Activated CD4-positive, alpha-beta T cell treated with anti-CD3 and anti-CD28 coated beads, Interleukin-2, amount 50 U/mL, for 24 hours (primary cell): ENCODE measurements around the gene AATF.

ENCODE experiments used
- DNase-seq, 2 donors: peaks; one replicate each; pipeline ENCODE4 v3.0.0-alpha.2; 2020; ENCODE audit warnings: low read depth in 1 of 2, low spot score in 1 of 2

The AATF gene

GRCh38 chr17:36940313-36941264 is 8.2 kb upstream of the AATF start:
- DNase-seq, result no peak

GRCh38 chr17:36941265-36942010 is 7.3 kb upstream of the AATF start:
- DNase-seq, result no peak

GRCh38 chr17:36942019-36942599 is 6.6 kb upstream of the AATF start:
- DNase-seq, result no peak

- DNase-seq, result no peak
Observed at GRCh38 chr17:36942631-36943125, 6.1 kb upstream of the AATF start.

GRCh38 chr17:36943250-36944191 is 5.2 kb upstream of the AATF start:
- DNase-seq, result no peak

- no peak for DNase-seq
Observed at GRCh38 chr17:36944553-36944952, 4.2 kb upstream of the AATF start.

- no peak for DNase-seq
Observed at GRCh38 chr17:36945140-36945539, 3.6 kb upstream of the AATF start.

GRCh38 chr17:36945959-36946725 is 2.6 kb upstream of the AATF start:
- DNase-seq, result no peak

GRCh38 chr17:36946726-36947091 is 2.0 kb upstream of the AATF start:
- DNase-seq, result no peak

GRCh38 chr17:36947922-36948716 is 635 bp upstream of the AATF start:
- no peak for DNase-seq

GRCh38 chr17:36949461-36949927 is 740 bp downstream of the AATF start:
- no peak for DNase-seq

- no peak for DNase-seq
Observed at GRCh38 chr17:36950027-36950426, 1.3 kb downstream of the AATF start.

- DNase-seq, result no peak
Observed at GRCh38 chr17:36951084-36951789, 2.5 kb downstream of the AATF start.

GRCh38 chr17:36971508-36971907 is 22.8 kb downstream of the AATF start:
- DNase-seq, result no peak

GRCh38 chr17:36972186-36972700 is 23.5 kb downstream of the AATF start:
- DNase-seq, result no peak

- no peak for DNase-seq
Observed at GRCh38 chr17:36972905-36973304, 24.2 kb downstream of the AATF start.

GRCh38 chr17:36975922-36976515 is 27.3 kb downstream of the AATF start:
- DNase-seq, result no peak

- no peak for DNase-seq
Observed at GRCh38 chr17:36977066-36977465, 28.3 kb downstream of the AATF start.
